GM18502 (cell line): ENCODE measurements around the gene SYNJ2.

ENCODE experiments used
- ATAC-seq: cut with Tn5 transposase; IDR thresholded peaks from one replicate; pipeline ENCODE4 v1.9.1; 2021; ENCODE audit warnings: mild to moderate bottlenecking; ENCODE audit not compliant: unreplicated experiment, poor library complexity

SYNJ2 gene

GRCh38 chr6:157996918-157997702, 15.4 kb downstream of the SYNJ2 start:
- no peak for ATAC-seq

- ATAC-seq, result no peak
These were observed 16.4 kb downstream of the SYNJ2 start for GRCh38 chr6:157997893-157998608.

GRCh38 chr6:157998707-157999167, 17.1 kb downstream of the SYNJ2 start:
- no peak for ATAC-seq

GRCh38 chr6:157999168-158000051, 17.7 kb downstream of the SYNJ2 start:
- ATAC-seq, result no peak

- no peak for ATAC-seq
These were observed 19.1 kb downstream of the SYNJ2 start for GRCh38 chr6:158000530-158001307.

GRCh38 chr6:158002249-158002950, 20.7 kb downstream of the SYNJ2 start:
- no peak for ATAC-seq

- ATAC-seq, result no peak
These were observed 21.5 kb downstream of the SYNJ2 start for GRCh38 chr6:158002951-158003853.

GRCh38 chr6:158003910-158004700, 22.4 kb downstream of the SYNJ2 start:
- ATAC-seq, result no peak

- no peak for ATAC-seq
These were observed 23.0 kb downstream of the SYNJ2 start for GRCh38 chr6:158004701-158005095.

GRCh38 chr6:158005626-158006180, 24.0 kb downstream of the SYNJ2 start:
- ATAC-seq, result no peak

GRCh38 chr6:158006331-158006730, 24.7 kb downstream of the SYNJ2 start:
- no peak for ATAC-seq

GRCh38 chr6:158006821-158007570, 25.3 kb downstream of the SYNJ2 start:
- ATAC-seq, result no peak

GRCh38 chr6:158008864-158009113, 27.1 kb downstream of the SYNJ2 start:
- no peak for ATAC-seq

GRCh38 chr6:158009114-158009891, 27.6 kb downstream of the SYNJ2 start:
- ATAC-seq, result peak; percentile 40

- ATAC-seq, result no peak
These were observed 28.4 kb downstream of the SYNJ2 start for GRCh38 chr6:158009935-158010585.
